ENCODE measurements around the gene BRD9.
"Not testable (repeated sequence)": the region's sequence is repeated elsewhere in the genome, so short reads cannot be mapped to it uniquely, and the experiment has no call there.

Gene BRD9

GRCh38 chr5:892394-893136, at the start of gene BRD9, which contains the start of gene TRIP13:
BRD9 (minus strand) TSS chr5:892801; CDS start chr5:892657, 144 bp downstream.
TRIP13 (plus strand) TSS chr5:892884; CDS start chr5:892999, 115 bp downstream.
- DNase-seq: peak; percentile 85

- not testable (repeated sequence) for DNase-seq
Measured at GRCh38 chr5:940741-941140, 48.1 kb upstream of the BRD9 start.

- no peak for DNase-seq
Measured at GRCh38 chr5:939368-939767, 46.8 kb upstream of the BRD9 start.

- DNase-seq: no peak
Measured at GRCh38 chr5:937151-937924, 44.7 kb upstream of the BRD9 start.

GRCh38 chr5:936149-937144, 43.8 kb upstream of the BRD9 start:
- DNase-seq: no peak

- no peak for DNase-seq
Measured at GRCh38 chr5:935510-936084, 43.0 kb upstream of the BRD9 start.

- DNase-seq: not testable (repeated sequence)
Measured at GRCh38 chr5:934381-934967, 41.9 kb upstream of the BRD9 start.

GRCh38 chr5:933951-934350, 41.4 kb upstream of the BRD9 start:
- DNase-seq: not testable (repeated sequence)

GRCh38 chr5:933251-933861, 40.8 kb upstream of the BRD9 start:
- DNase-seq: no peak

- no peak for DNase-seq
Measured at GRCh38 chr5:932628-933250, 40.1 kb upstream of the BRD9 start.

GRCh38 chr5:932151-932627, 39.6 kb upstream of the BRD9 start:
- DNase-seq: peak; percentile 35

GRCh38 chr5:931570-932145, 39.1 kb upstream of the BRD9 start:
- peak; percentile 84 for DNase-seq

GRCh38 chr5:930866-931265, 38.3 kb upstream of the BRD9 start:
- no peak for DNase-seq

- DNase-seq: no peak
Measured at GRCh38 chr5:929596-929995, 37.0 kb upstream of the BRD9 start.

GRCh38 chr5:929182-929581, 36.6 kb upstream of the BRD9 start:
- not testable (repeated sequence) for DNase-seq

GRCh38 chr5:927172-928015, 34.8 kb upstream of the BRD9 start:
- DNase-seq: no peak

GRCh38 chr5:926417-927171, 34.0 kb upstream of the BRD9 start:
- DNase-seq: no peak

- DNase-seq: peak; percentile 73
Measured at GRCh38 chr5:923281-923873, 30.8 kb upstream of the BRD9 start.

Measured in NCI-H2171 treated with DMSO at 0.1 percent for 48 hours (cell line).